Ramos (cell line): ENCODE measurements around the gene MIER2.
"Not testable (repeated sequence)": the region's sequence is repeated elsewhere in the genome, so short reads cannot be mapped to it uniquely, and the experiment has no call there.

Experiments used
- in situ Hi-C: fragments of 300-500 bp; cut with MboI; formaldehyde crosslinking; loops from one replicate; pipeline ENCODE4 v1.14.3; 2022; ENCODE audit warnings: low sequenced_read_pairs; ENCODE audit not compliant: unreplicated experiment

Gene MIER2

DNA sequence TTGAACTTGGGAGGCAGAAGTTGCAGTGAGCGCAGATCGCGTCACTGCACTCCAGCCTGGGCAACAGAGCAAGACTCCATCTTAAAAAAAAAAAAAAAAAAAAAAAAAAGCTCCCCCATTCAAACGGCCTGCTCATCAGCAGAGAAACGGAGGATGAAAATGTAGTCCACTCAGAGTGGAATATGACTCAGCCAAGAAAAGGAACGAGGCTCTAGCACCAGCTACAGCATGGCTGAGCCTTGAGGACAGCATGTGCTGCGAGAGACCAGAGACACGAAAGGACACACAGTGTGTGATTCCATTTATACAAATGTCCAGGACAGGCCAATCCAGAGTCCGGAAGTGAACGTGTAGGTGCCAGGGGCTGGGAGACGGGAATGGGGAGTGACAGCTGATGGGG, 18.1 kb upstream of the MIER2 start:
- in situ Hi-C loops, result no loop called here

DNA sequence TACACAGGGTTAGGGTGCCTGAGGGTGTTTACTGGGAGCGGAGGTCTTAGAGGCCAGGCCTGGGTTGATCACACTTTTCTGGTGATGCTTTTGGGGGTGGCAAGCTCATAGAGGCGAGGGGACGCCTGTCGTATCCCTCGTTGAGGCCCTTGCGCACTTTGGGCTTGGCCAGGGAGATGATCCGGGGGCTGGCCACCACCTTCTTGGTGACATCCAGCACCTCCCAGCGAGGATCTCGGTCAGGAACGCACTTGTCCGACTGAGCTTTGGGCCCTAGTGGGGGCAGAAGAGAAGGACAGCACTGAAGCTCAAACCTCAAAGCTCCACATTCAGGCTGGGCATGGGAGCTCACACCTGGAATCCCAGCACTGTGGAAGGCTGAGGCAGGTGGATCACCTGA, 17.6 kb upstream of the MIER2 start:
- in situ Hi-C loops, result no loop called here

DNA sequence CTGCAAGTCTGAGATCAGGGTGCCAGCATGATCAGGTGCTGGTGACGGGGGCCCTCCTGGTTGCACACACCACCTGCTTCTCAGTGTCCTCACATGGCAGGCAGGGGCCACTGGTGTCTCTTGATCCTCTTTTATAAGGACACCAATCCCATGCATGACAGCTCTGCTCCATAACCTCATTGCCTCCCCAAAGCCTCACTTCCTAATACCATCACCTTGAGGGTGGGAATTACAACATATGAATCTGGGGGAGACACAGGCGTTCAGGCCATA, 15.0 kb upstream of the MIER2 start:
- in situ Hi-C loops, result no loop called here

DNA sequence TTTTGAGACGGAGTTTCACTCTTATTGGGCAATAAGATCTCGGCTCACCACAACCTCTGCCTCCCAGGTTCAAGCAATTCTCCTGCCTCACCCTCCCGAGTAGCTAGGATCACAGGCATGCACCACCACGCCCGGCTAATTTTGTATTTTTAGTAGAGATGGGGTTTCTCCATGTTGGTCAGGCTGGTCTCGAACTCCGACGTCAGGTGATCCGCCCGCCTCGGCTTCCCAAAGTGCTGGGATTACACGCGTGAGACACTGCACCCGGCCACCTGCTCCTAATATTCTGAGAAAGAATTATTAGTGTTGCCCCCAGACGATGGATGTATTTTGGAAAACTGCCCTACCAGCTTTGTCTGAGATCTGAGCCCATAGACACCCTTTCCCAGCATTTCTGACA, 10.9 kb upstream of the MIER2 start:
- in situ Hi-C loops, result not testable (repeated sequence)

DNA sequence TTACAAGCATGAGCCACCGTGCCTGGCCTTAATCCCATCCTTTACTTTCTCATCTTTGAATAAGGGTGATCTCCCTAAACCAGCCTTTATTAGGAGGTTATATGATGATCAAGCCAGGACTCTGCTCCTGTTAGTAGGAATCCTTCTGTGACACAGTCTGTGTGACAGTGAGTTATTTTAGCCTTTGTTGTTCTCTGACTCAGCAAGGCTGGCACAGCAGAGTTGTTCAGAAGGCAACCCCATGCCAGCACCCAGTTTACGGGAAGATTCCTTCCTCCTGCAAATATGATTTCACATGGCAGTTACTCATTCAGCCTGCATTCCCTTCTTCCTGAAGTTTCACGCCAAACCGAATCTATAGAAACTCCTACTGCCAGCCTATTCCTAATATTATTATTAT, 10.5 kb upstream of the MIER2 start:
- in situ Hi-C loops, result no loop called here

DNA sequence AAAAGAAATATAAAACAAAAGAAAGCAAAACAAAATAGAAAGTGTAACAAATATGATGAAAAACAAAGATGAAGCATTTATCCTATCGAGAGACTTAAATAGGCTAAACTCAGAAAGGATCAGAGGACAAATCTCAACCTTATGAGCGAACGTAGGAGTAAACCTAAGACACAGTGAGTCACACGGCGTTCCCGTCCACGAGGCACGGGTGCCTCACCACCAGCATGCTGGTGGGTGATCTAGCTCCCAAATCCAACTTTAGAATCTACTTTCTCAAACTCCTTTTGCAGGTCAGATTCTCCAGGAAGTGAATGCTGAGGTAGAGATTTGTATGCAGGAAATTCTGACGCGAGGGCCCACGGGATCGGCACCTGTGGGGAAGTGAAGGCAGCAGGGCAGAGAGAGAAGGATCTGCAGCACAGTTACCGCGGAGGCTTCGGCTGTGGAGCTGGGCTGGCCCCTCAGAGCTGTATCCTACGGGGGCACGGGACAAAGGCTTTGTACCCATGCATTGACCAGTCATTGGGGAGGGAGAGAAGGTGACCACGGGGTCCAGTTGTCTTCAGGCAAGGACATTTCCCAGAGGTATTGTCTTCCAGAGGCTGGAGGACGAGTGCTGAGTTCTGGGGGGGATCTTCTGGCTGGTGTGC, 7.5 kb upstream of the MIER2 start:
- in situ Hi-C loops, result no loop called here

DNA sequence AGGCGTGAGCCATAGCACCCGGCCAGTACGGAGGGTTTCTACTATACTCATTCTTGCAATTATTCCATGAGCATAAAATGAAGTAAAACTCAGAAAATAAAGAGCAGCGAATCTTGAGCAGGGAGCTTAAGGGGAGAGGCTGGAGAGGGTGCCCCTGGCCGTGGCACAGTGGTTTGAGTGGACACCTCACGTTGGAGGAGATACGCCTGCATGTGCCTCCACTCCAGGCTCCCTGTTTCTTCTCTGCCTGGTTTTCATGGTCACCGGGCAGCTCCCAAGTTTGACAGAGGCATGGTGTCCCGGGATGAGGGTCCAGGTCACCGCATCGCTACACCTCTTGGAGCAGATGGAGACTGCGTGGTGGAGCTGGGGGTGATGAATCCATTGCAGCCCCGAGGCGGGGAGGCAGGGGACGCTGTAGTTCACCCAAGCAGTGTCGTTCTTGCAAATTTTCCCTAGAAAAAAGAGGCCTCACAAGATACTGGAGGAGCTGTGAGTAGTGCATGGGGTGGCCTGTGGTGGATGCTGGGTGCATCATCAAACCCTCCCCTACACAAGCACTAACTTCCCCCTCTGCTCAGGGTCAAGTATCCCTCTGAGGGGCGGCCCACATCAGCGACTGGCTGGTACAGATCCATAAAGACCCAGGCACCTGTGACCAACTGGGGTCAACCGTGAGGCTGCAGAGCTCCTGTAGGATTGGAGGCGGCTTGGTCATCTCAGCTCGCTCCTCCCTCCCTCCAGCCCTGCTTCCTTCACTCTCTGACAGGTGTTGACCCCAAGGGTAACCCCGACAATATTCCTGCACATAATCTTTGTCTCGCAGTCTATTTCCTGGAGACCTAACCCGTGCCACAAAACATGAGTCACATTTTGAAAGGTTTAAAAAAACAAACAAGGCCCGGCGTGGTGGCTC, 3.6 kb upstream of the MIER2 start:
- in situ Hi-C loops, result no loop called here

DNA sequence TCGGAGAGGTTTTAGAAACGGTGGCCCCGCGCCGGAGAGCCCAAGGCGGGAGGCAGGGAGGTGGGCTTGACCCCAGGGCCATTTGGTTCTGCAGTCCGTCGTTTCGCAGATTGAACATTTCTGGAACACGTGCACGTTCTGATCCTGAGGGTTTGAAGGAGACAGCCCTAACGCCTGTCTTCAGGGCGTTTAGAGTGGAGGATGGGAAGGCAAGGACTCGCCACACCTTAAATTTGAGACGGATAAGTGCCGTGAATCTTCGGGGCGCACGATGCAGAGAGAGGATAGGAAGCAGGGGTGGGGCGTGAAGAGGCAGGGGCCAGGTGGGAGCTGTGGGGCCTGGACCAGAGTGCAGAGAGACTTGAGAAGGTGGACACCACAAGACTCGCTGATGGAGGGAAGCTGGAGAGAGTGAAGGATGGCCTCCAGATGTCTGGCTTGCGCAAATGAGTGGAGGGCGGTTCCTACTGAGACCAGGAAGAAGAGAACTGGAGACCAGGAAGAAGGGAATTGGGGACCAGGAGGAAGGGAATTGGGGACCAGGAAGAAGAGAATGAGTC, 804 bp upstream of the MIER2 start:
- in situ Hi-C loops, result no loop called here

DNA sequence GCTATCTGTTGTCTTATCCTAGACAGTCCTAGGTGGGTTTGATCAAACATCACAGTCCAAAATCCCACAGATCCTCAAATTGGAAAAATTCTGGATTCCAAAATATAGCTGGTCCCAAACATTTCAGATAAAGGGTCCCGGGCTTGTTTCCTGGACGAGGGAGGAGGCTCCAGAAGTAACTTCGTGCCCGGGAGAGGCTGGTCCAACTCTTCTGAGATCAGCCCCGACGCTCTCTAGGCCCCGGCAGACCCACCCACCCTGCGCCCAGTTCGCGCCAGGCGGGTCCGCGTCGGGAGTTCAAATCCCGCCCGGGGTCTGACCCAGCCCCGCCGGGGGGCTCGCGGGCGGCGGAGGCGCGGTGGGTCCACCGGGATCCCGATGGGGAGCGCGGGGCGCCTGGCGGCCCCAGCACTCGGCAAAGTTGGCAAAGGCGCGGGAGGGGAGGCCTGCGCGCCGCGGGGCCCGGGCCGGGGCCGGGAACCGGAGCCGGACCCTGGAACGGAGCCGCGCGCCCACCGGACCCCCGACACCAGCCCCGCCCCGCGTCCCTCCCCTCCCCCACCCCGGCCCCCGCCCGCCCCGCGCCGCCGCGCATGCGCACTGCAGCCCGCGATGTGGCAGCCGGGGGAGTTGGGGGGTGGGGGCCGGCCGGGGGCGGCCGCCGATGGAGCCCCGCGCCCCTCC, 513 bp downstream of the MIER2 start:
- in situ Hi-C loops, result no loop called here

DNA sequence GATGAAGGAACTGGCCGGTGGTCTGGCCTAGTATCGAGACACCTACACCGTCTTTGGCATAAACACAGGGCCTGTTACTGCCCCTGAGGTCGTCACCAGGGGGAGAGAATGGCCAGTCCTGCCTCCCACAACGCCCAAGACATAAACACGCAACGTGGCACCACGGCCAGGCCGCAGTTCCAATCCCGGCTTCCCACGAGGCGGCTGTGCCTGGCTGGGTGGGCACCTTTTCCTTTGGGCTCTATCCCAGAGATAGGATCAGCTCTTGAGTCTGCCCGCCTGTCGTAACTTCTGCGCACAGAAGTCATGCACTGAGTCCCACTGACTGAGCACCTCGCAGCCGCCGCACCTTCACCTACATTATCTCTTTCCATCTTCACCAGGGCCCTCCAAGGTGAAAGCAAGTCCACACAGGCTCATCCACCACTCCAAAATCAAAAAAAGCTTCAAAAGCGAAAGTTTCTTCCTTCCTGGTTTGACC, 1.1 kb downstream of the MIER2 start:
- in situ Hi-C loops, result no loop called here

DNA sequence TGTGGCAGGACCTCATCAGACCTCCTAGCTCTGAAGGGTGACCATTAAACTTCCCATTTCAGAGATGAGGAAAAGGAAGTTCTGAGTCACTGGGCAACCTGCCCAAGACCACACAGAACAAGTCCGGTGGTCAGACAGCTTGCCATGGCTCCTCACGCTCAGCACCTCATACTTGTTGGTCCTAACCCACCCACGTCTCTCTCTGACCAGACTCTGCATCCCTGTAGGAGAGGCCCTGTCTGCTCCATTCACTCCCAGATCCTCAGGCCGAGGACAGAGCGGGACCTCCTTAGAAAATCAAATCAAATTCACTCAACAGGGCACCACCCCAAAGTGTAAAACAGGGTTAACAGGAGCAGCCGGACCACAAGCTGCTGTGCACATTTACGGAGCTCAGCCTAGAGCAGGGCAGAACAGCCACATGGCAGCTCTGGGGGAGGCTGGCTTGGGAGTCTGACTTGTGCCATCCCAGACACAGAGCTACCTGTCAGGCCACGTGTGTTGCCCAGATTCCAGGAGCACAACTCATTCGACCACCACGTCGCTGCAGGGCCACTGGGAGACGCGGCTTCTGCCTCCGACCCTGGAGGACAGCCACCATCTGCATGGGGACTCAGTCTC, 1.7 kb downstream of the MIER2 start:
- in situ Hi-C loops, result no loop called here

DNA sequence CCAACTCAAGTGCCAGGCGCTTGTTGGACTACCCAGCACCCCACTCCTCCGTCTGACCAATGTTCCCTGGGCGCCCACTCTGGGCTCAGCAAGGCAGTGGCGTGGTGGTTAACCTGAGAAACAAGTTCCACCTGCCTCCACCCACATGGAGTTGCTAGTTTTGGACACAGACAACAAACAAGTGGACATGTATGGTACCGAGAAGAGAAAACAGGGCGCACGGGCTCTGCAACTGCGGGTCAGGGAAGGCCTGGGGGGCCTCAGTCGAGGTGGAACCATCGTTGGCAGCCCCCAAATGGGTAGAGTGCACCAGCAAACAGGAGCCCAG, 2.5 kb downstream of the MIER2 start:
- in situ Hi-C loops, result no loop called here

DNA sequence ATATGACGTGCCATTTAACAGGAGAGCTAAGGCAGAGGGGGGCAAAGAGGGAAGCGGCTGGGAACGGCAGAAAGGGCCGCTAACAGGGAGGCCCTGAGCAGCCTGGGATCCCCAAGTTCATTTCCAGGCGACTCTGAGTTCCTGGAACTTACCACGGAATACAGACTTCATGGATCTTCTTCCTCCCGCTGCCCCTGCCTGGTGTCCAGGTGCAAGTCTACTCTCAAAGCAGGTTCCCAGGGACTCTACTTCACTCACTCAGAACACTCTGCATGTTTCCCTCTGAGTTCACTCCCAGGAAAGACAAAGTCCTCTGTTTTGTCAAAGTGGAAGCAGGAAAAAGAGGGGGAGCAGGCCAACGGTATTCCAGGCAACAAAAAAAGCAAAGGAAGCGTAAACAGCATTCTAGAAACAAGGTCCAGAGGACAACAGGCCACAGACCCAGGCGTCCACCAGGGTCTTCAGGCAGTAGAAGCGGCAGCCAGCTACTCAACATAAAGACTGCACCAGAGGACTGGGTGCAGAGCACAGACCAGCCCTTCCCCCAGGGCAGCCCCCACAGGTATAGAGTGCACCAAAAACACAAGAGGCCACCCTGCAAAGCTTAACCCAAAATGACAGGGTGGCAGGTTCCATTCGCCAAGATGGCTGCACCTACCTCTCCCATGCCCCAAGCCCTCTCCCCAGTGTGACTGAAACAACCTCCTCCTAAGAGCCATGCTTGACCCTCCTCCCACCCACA, 3.0 kb downstream of the MIER2 start:
- in situ Hi-C loops, result no loop called here

DNA sequence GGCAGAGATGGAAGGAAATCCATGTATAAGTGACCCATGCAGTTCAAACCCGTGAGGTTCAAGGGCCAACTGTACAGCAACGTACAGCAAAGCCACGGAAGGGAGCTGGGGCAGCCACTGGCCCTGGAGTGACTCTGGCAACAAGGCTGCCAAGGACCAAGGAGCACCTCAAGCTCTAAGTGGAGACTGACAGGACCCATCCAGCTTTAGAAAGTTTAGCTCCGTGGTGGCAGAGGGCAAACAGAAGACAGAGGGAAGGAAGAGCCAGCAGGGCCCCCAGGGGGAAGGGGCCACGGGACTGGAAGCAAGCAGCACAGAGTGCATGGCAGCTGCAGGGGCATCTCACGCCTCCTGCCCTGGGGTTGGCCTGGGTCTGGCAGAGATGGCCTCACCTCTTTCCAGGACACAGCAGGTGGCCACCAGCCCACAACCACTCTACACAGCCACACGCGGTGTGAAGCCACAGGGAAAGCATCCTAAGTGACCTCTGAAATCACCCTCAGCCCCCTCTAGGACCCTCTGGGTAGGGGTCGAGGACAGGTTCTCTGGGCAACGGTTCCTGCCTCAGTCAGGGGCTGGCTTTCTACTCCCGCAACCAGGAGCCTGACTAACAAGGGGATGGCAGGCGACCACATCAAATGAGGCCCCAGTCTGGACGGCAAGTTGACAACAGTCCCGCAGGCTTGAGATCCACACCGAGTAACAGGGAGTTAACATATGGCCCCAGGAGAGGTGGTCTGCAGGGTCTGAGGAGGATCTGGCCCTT, 3.8 kb downstream of the MIER2 start:
- in situ Hi-C loops, result no loop called here

DNA sequence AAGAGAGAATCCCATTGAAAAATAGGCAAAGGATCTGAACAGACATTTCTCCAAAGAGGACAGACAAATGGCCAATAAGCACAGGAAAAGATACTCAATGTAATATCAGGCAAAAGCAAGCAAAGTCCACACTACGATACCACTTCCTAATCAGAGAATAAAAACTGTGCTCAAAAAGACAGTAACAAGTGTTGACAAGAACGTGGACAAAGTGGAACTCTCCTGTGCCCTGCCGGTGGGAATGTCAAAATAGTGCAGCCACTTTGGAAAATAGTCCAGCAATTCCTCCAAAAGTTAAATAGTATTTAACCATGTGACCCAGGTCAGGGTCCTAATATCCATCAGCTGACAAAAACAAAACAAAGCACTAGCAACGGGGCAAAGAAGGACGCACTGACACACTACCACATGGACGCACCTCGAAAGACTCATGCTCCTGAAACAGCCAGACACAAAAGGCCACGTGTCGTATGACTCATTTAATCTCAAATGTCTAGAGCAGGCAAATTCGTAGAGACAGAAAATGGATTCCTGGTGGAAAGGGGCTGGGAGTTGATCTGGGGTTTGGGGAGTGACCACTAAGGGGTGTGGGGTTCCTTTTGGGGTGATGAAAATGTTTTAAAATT, 5.2 kb downstream of the MIER2 start:
- in situ Hi-C loops, result no loop called here

DNA sequence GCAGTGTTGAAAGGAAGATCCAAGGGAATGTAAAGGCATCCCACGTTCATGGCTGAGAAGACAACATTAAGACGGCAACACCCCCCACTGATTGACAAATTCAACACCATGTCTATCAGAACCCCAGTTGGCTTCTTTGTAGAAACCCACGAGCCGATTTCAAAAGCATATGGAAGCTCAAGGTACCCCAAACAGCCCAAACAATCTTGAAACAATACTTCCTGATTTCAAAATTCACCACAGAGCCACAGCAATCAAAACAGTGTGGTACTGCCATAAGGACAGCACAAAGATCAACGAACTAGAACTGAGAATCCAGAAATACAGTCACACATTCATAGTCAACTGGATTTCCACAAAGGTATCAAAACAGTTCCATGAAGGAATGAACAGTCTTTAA, 6.2 kb downstream of the MIER2 start:
- in situ Hi-C loops, result no loop called here

DNA sequence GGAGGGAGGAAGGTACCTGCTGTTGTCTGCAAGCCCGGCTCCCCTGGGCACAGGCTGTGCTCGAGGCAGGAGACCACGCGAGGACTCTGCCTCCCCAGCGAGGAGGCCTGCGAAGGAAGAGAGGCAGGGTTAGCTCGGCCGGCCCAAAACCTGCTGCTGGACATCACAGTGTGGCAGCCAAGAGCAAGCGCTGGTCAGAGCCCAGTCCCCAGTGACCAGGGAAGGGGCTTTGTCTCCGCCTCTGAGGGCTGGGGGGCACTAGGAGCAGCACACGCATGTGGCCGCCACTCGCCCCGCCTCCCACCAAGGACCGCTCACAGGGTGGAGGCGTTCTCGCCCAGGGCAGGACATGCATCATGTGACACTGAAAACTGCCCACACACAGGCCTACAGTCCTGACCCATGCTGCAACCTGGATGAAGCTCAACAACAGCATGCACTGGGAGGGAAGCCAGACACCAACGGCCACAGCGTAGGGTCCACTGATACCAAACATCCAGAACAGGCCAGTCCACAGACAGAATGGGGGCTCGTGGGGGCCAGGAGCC, 8.5 kb downstream of the MIER2 start:
- in situ Hi-C loops, result no loop called here

DNA sequence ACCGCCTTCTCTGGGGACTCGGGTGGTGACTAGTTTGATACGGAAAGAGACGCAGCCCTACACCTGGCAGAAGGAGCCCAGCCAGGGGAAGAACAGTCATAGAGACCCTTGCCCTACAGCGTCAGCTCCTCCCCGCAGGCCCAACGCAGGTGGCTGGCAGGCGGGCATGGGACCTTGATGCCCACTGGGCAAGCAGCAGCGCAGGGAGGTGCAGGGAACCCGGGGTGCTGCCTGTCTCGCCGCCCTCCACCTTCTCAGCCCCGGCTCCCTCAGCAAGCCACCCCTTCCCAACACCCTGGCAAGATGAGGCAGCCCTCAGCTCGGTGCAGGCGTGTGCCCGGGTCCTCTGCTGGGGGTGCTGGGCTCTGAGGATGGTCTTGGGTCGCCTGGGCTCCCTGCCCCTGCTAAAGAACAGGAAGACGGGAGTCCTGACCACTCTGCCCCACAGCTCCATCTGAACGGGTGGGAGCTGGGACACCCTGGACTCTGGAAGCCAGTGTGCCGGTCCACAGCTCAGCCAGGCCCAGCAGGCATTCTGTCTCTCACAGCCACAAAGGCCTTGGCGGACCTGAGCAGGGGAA, 9.0 kb downstream of the MIER2 start:
- in situ Hi-C loops, result no loop called here
